ENCODE measurements around the gene RRP1. TPM values are rescaled to one million over a fixed set of nuclear protein-coding genes. Genes with fewer than 3 reads are reported as not detected.

RRP1 gene
- total RNA-seq, 1 experiment from 2014 or later: 76.7 TPM

DNA sequence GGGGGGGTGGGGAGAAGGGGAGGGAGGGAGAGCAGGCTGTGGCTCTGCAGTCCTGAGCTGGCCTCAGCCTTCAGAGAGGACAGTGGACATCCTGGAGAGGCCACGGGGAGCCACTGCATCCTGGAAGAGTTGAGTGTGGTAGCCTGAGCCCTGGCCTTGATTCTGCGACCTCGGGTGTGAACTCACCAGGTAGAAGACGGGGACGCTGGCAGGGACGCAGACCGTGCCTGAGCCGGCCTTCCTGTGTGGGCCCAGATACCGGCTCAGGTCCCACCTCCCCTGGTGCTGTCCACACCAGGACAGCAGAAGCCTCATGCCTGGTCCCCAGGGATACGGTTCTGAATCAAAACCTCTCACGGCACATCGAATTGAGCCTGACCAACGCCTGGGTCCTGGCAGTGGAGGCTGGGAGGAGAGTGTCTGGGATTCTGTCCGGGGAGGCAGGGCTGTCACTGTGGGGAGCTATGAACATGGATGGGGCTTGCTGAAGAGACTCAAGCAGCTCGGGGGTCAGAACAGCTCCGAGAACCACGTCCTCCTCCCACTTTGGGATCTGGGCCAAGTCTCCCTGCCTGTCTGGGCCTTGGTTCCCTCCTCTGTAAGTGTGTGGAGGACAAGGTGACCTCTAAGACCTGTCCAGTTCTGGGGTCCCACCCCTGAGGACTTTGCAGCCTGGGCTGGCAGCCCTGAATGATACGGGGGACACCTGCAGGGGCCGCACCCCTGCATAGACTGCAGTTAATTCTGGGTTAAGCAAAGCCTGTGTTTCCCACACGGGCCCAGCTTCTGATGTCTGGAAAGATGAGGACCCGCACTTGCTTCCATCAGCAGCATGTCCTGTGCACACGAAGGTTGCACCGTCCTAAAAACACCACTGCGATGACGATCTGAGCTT, 30.4 kb downstream of the RRP1 start:
- Histone ChIP-seq H2AK5ac (ENCODE audit: insufficient read length, low read length) (no peak overlapping the region), H2BK20ac (ENCODE audit: low read depth, low read length, poor library complexity, severe bottlenecking) (no peak overlapping the region), H4K91ac (ENCODE audit: insufficient read length, low read depth, low read length) (no peak overlapping the region), H3K27me3 (ENCODE audit: insufficient read depth, low read length) (no peaks in the 10 kb centered on the region), H3K23ac (ENCODE audit: insufficient read length, low read depth, low read length) (no peak overlapping the region), H4K20me1 (ENCODE audit: control insufficient read depth, insufficient read depth, insufficient read length) (no peaks in the 10 kb centered on the region), H3K4me1 (ENCODE audit: insufficient read depth, low read length) (no peaks in the 10 kb centered on the region), H3K56ac (ENCODE audit: insufficient read length, low read depth, low read length) (no peak overlapping the region), H3K27ac (ENCODE audit: insufficient read length, low read depth, low read length) (no peak overlapping the region), H2BK120ac (ENCODE audit: low read depth, low read length, poor library complexity, severe bottlenecking) (no peak overlapping the region), H4K5ac (ENCODE audit: insufficient read length, low read depth, low read length) (no peak overlapping the region), H3K9me3 (ENCODE audit: control insufficient read depth, low read depth, low read length) (no peaks in the 10 kb centered on the region), H2BK15ac (ENCODE audit: low read depth, low read length) (no peak overlapping the region), H3K4ac (ENCODE audit: low read depth, low read length) (no peak overlapping the region), H3K23me2 (ENCODE audit: insufficient read length, low read depth, low read length, poor library complexity, severe bottlenecking) (no peaks in the 10 kb centered on the region), H3K9ac (ENCODE audit: extremely low read depth, insufficient read length, low read length) (no peak overlapping the region), H2AFZ (ENCODE audit: low read length) (no peak overlapping the region), H4K8ac (replicated peaks; ENCODE audit: insufficient read length, low read depth, low read length) (no peak overlapping the region), H3K14ac (ENCODE audit: insufficient read depth, low read length) (no peak overlapping the region), H3K79me1 (ENCODE audit: insufficient read depth, low read depth, low read length, poor library complexity, severe bottlenecking) (no peaks in the 10 kb centered on the region), H3K79me2 (ENCODE audit: insufficient read depth, low read length) (no peaks in the 10 kb centered on the region), H2BK12ac (ENCODE audit: insufficient read length, low read depth, low read length) (no peak overlapping the region), H2BK5ac (ENCODE audit: insufficient read length, low read length) (no peak overlapping the region), H3T11ph (ENCODE audit: low read length) (no peak overlapping the region), H3K4me2 (ENCODE audit: insufficient read depth, insufficient read length, low read length) (no peak overlapping the region), H3K18ac (ENCODE audit: insufficient read length, low read depth, low read length) (no peak overlapping the region)
- TF ChIP-seq, protein P1, sequence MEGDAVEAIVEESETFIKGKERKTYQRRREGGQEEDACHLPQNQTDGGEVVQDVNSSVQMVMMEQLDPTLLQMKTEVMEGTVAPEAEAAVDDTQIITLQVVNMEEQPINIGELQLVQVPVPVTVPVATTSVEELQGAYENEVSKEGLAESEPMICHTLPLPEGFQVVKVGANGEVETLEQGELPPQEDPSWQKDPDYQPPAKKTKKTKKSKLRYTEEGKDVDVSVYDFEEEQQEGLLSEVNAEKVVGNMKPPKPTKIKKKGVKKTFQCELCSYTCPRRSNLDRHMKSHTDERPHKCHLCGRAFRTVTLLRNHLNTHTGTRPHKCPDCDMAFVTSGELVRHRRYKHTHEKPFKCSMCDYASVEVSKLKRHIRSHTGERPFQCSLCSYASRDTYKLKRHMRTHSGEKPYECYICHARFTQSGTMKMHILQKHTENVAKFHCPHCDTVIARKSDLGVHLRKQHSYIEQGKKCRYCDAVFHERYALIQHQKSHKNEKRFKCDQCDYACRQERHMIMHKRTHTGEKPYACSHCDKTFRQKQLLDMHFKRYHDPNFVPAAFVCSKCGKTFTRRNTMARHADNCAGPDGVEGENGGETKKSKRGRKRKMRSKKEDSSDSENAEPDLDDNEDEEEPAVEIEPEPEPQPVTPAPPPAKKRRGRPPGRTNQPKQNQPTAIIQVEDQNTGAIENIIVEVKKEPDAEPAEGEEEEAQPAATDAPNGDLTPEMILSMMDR (conservative IDR thresholded peaks at IDR 0.05): no peak
- Mint-ChIP-seq H3K9me3 (peaks cover 0 to 11% of the 10 kb centered on the region in 2 experiments; a peak in 4 of 5 replicates), H3K27me3 (ENCODE audit: low read depth) (peaks cover 3% of the 10 kb centered on the region), H3K27ac (no peak overlapping the region), H3K36me3 (ENCODE audit: insufficient read depth in 1 of 3, low read depth in 3 of 3) (peaks cover 8 to 21% (median 16%) of the 10 kb centered on the region in 3 experiments; a peak in 6 of 7 replicates), H3K4me1 (peaks cover 5 to 13% of the 10 kb centered on the region in 2 experiments), H3K4me3 (no peak overlapping the region)
- no CpG with 5 or more reads among the region's 25 CpGs for WGBS (ENCODE audit: extremely low coverage, insufficient read length, low lambda C conversion rate)
- DNase-seq: no peak

Data from H9 (cell line).